Astrocyte (in vitro differentiated cells and primary cell): ENCODE measurements around the gene AGPAT4. TPM values are rescaled to one million over a fixed set of nuclear protein-coding genes. Genes with fewer than 3 reads are reported as not detected.
A peak's percentile ranks its signal among the peaks of the same experiment; 100 is the strongest.

Experiments
- DNase-seq: peaks from one replicate; pipeline ENCODE4 v3.0.0-alpha.2; 2010; ENCODE audit warnings: low read depth
- FAIRE-seq: peaks from 2 replicates; lab custom pipeline; 2011; peaks lifted over from hg19 to GRCh38; lab: Jason Lieb, UNC
- H2AFZ ChIP-seq: 2 replicates; pipeline ENCODE4 v1.6.0; 2012; ENCODE audit warnings: low read depth, low read length, inconsistent platforms
- H3K27ac ChIP-seq: 2 replicates; pipeline ENCODE4 v1.5.1; 2011; ENCODE audit warnings: low read depth, low read length, inconsistent platforms
- H3K27me3 ChIP-seq: 2 replicates; pipeline ENCODE4 v1.6.0; 2011; ENCODE audit warnings: low read length, inconsistent platforms; ENCODE audit not compliant: insufficient read depth
- H3K36me3 ChIP-seq: 2 replicates; pipeline ENCODE4 v1.5.1; 2011; ENCODE audit warnings: low read length, inconsistent platforms; ENCODE audit not compliant: insufficient read depth
- H3K4me1 ChIP-seq: 2 replicates; pipeline ENCODE4 v1.5.1; 2011; ENCODE audit warnings: low read length, inconsistent platforms; ENCODE audit not compliant: insufficient read depth
- H3K4me2 ChIP-seq: 2 replicates; pipeline ENCODE4 v1.6.0; 2012; ENCODE audit warnings: low read length, inconsistent platforms
- H3K4me3 ChIP-seq: 2 replicates; pipeline ENCODE4 v1.5.1; 2011; ENCODE audit warnings: low read depth, mild to moderate bottlenecking, low read length, inconsistent platforms; ENCODE audit not compliant: insufficient read depth
- H3K79me2 ChIP-seq: 2 replicates; pipeline ENCODE4 v1.6.0; 2012; ENCODE audit warnings: mild to moderate bottlenecking, low read length, inconsistent platforms; ENCODE audit not compliant: insufficient read depth
- H3K9ac ChIP-seq: 2 replicates; pipeline ENCODE4 v1.6.0; 2012; ENCODE audit warnings: mild to moderate bottlenecking, low read length, inconsistent platforms
- H3K9me3 ChIP-seq: 2 replicates; pipeline ENCODE4 v1.5.1; 2012; ENCODE audit warnings: low read depth, mild to moderate bottlenecking, low read length, inconsistent platforms; ENCODE audit not compliant: insufficient read depth
- H4K20me1 ChIP-seq: 2 replicates; pipeline ENCODE4 v1.6.0; 2012; ENCODE audit warnings: low read length, inconsistent platforms; ENCODE audit not compliant: insufficient read depth
- H3K27ac Mint-ChIP-seq: one replicate; pipeline ENCODE4 v1.8.0; 2021; ENCODE audit warnings: mild to moderate bottlenecking, mixed read lengths; ENCODE audit not compliant: unreplicated experiment
- H3K27me3 Mint-ChIP-seq: one replicate; pipeline ENCODE4 v1.8.0; 2021; ENCODE audit warnings: low read depth, mixed read lengths; ENCODE audit not compliant: unreplicated experiment
- H3K36me3 Mint-ChIP-seq: one replicate; pipeline ENCODE4 v1.8.0; 2021; ENCODE audit warnings: low read depth, mixed read lengths; ENCODE audit not compliant: unreplicated experiment
- H3K4me1 Mint-ChIP-seq: one replicate; pipeline ENCODE4 v1.8.0; 2021; ENCODE audit warnings: low read depth, mixed read lengths; ENCODE audit not compliant: unreplicated experiment
- H3K4me3 Mint-ChIP-seq: one replicate; pipeline ENCODE4 v1.8.0; 2021; ENCODE audit warnings: mild to moderate bottlenecking, moderate library complexity, mixed read lengths; ENCODE audit not compliant: unreplicated experiment
- H3K9me3 Mint-ChIP-seq: one replicate; pipeline ENCODE4 v1.8.0; 2021; ENCODE audit warnings: mild to moderate bottlenecking, mixed read lengths; ENCODE audit not compliant: unreplicated experiment
- EZH2 ChIP-seq: IDR thresholded peaks from 2 replicates; pipeline ENCODE4 v1.6.1; 2012; ENCODE audit warnings: mild to moderate bottlenecking, low read length, inconsistent platforms; ENCODE audit not compliant: insufficient read depth
- total RNA-seq: library from RNA; stranded (reverse); gene quantifications from 2 replicates; pipeline ENCODE4 v1.2.1, GENCODE V29; 2021
- TF ChIP-seq, protein P1 (sequence below): IDR thresholded peaks from 2 replicates; pipeline ENCODE4 v1.5.1; 2011; ENCODE audit warnings: low read depth, mild to moderate bottlenecking, inconsistent platforms, low read length, moderate library complexity; ENCODE audit not compliant: insufficient read depth

The AGPAT4 gene
- total RNA-seq, 1 donor from 2014 or later, result 27.2 TPM

DNA sequence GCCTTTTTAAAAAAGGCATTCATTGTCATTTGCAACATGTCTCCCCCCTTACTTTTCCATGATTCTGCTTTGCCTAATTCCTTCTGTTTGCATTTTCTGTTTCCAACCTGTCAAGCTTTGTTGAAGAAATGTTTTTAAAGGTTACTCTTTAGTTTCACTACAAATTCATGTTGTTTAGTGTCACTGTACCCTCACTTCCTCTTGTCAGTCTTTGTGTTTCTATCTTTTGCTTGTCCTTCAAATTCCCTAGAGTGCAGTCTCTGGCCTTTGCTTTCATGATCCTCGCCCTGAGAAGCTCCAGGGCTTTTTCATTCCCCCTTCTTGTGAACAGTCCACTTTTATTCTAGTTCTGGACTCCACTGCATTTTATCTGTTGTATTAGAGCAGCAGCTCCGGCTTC, 191.6 kb downstream of the AGPAT4 start:
- H3K4me3 Mint-ChIP-seq, result no peak overlapping the region
- Histone ChIP-seq H3K79me2 (no peaks in the 10 kb centered on the region), H4K20me1 (no peaks in the 10 kb centered on the region), H3K4me3 (no peak overlapping the region), H3K4me2 (no peak overlapping the region), H3K27me3 (no peaks in the 10 kb centered on the region), H3K36me3 (peaks cover 33% of the 10 kb centered on the region), H2AFZ (no peak overlapping the region), H3K9ac (no peak overlapping the region), H3K9me3 (no peaks in the 10 kb centered on the region), H3K4me1 (peaks cover 11% of the 10 kb centered on the region), H3K27ac (no peak overlapping the region)
- H3K27me3 Mint-ChIP-seq, result no peaks in the 10 kb centered on the region
- H3K4me1 Mint-ChIP-seq, result peaks cover 3% of the 10 kb centered on the region
- no peaks in the 10 kb centered on the region for H3K9me3 Mint-ChIP-seq
- TF ChIP-seq, protein P1, sequence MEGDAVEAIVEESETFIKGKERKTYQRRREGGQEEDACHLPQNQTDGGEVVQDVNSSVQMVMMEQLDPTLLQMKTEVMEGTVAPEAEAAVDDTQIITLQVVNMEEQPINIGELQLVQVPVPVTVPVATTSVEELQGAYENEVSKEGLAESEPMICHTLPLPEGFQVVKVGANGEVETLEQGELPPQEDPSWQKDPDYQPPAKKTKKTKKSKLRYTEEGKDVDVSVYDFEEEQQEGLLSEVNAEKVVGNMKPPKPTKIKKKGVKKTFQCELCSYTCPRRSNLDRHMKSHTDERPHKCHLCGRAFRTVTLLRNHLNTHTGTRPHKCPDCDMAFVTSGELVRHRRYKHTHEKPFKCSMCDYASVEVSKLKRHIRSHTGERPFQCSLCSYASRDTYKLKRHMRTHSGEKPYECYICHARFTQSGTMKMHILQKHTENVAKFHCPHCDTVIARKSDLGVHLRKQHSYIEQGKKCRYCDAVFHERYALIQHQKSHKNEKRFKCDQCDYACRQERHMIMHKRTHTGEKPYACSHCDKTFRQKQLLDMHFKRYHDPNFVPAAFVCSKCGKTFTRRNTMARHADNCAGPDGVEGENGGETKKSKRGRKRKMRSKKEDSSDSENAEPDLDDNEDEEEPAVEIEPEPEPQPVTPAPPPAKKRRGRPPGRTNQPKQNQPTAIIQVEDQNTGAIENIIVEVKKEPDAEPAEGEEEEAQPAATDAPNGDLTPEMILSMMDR, result no peak
- TF ChIP-seq EZH2, result no peak
- H3K27ac Mint-ChIP-seq, result no peak overlapping the region
- no peak for FAIRE-seq
- DNase-seq, result no peak
- H3K36me3 Mint-ChIP-seq, result peaks cover 8% of the 10 kb centered on the region

DNA sequence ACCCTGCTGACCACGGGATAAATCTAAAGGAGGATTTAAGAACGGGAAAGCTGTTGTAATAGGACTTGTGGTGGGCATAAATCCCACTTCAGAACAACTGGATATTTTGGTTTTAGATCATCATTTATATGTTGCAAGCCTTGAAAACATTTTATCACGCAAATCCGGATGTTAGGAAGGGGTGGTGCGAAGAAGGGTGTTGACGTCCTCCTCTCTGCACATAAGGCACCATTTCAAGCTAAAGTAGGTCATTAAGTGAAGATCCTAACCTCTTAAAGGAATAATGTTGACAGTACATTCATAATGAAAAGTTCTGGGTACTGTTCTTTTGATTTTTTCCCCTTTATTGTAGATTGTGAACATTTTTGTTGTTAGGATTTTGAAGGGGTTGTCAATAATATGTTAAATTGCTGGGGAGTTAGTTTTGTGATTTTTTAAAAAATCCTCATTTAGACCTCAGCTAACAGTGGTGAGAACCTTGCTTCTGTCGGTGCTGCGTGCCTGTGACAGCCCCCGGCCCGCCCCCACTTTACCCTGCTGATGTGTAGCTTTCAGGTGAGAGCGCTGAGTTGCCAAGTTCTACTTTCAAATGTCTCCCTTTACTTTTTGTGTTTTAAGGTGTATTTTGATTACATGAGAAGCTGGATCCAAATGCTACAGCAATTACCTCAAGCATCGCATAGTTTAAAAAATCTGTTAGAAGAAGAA, 193.4 kb downstream of the AGPAT4 start:
- Histone ChIP-seq H3K4me2 (peak overlapping the region; percentile 53), H3K27ac (peak overlapping the region; percentile 62), H3K4me3 (no peak overlapping the region), H3K27me3 (no peaks in the 10 kb centered on the region), H3K36me3 (peaks cover 23% of the 10 kb centered on the region), H3K4me1 (peaks cover 11% of the 10 kb centered on the region), H3K9me3 (no peaks in the 10 kb centered on the region), H3K9ac (peak overlapping the region; percentile 16), H2AFZ (no peak overlapping the region), H3K79me2 (no peaks in the 10 kb centered on the region), H4K20me1 (no peaks in the 10 kb centered on the region)
- Mint-ChIP-seq H3K27ac (no peak overlapping the region), H3K36me3 (peaks cover 4% of the 10 kb centered on the region), H3K4me1 (peaks cover 3% of the 10 kb centered on the region), H3K4me3 (peak overlapping the region; percentile 6), H3K9me3 (no peaks in the 10 kb centered on the region), H3K27me3 (no peaks in the 10 kb centered on the region)
- FAIRE-seq (no peak), DNase-seq (no peak)
- no peak for TF ChIP-seq EZH2
- TF ChIP-seq, protein P1, result no peak
